ENCODE data around the gene ATP2B2. TPM values are rescaled to one million over a fixed set of nuclear protein-coding genes. Genes with fewer than 3 reads are reported as not detected.
A peak's percentile ranks its signal among the peaks of the same experiment; 100 is the strongest.

ATP2B2 gene
- total RNA-seq, 2 experiments from 2014 or later, result 0.06 TPM; not detected in 1

- no TSS peak for BruUV-seq (replicated peaks)
- no peak for DNase-seq (ENCODE audit: low spot score)
- Histone ChIP-seq H3K4me1 (ENCODE audit: insufficient read depth, low read length, poor library complexity, severe bottlenecking) (peaks cover 100% of the 10 kb centered on the region), H3K79me2 (ENCODE audit: insufficient read depth, low read depth, low read length) (no peaks in the 10 kb centered on the region), H3K36me3 (ENCODE audit: insufficient read depth, low read length) (no peaks in the 10 kb centered on the region), H3K9me2 (ENCODE audit: insufficient read depth, low read length) (no peaks in the 10 kb centered on the region), H3K27ac (ENCODE audit: low read depth, low read length, poor library complexity, severe bottlenecking) (peak overlapping the region; percentile 97), H3K9me3 (ENCODE audit: low read length) (no peaks in the 10 kb centered on the region), H4K20me1 (ENCODE audit: insufficient read depth, low read length) (no peaks in the 10 kb centered on the region), H2AFZ (ENCODE audit: low read length) (no peak overlapping the region), H3K4me3 (ENCODE audit: low read depth, low read length, poor library complexity, severe bottlenecking) (no peak overlapping the region), H3K4me2 (ENCODE audit: low read length) (peak overlapping the region; percentile 73; the same call in 1 of the 2 replicates)
- ChIA-PET CTCF (ENCODE audit: unreplicated experiment) (interaction anchor here (0.8 kb wide), 1 partner anchor 35 kb away, joined by 3 read pairs; no protein-coding TSS in a partner anchor), POLR2A (interaction anchor here (0.5 to 0.6 kb wide), 2 partner anchors 1269 to 1702 kb away, joined by 3 to 4 read pairs; no protein-coding TSS in a partner anchor)
- no peak for TF ChIP-seq EZH2phosphoT487 (IDR thresholded peaks at IDR 0.05; ENCODE audit: borderline replicate concordance, low read depth, low read length)
- no peak for TF ChIP-seq CTCF (conservative IDR thresholded peaks at IDR 0.05; ENCODE audit: low read length)
- intact Hi-C loops (cut with micrococcal nuclease; ENCODE audit: unreplicated experiment), result loop anchor here (10.0 kb wide), 1 partner anchor 638 kb away; no protein-coding TSS in a partner anchor
These were observed 112.4 kb downstream of the ATP2B2 start for GRCh38 chr3:10392906-10393461.

- Histone ChIP-seq H3K4me3 (ENCODE audit: low read depth, low read length, poor library complexity, severe bottlenecking) (no peak overlapping the region), H2AFZ (ENCODE audit: low read length) (no peak overlapping the region), H3K27ac (ENCODE audit: low read depth, low read length, poor library complexity, severe bottlenecking) (peak overlapping the region; percentile 97), H3K4me1 (ENCODE audit: insufficient read depth, low read length, poor library complexity, severe bottlenecking) (peaks cover 100% of the 10 kb centered on the region), H3K9me3 (ENCODE audit: low read length) (no peaks in the 10 kb centered on the region), H3K9me2 (ENCODE audit: insufficient read depth, low read length) (no peaks in the 10 kb centered on the region), H3K4me2 (ENCODE audit: low read length) (peak overlapping the region; percentile 73; the same call in 1 of the 2 replicates), H3K79me2 (ENCODE audit: insufficient read depth, low read depth, low read length) (no peaks in the 10 kb centered on the region), H4K20me1 (ENCODE audit: insufficient read depth, low read length) (no peaks in the 10 kb centered on the region), H3K36me3 (ENCODE audit: insufficient read depth, low read length) (no peaks in the 10 kb centered on the region)
- TF ChIP-seq CTCF (conservative IDR thresholded peaks at IDR 0.05; ENCODE audit: low read length), result peak; percentile 61
- TF ChIP-seq EZH2phosphoT487 (IDR thresholded peaks at IDR 0.05; ENCODE audit: borderline replicate concordance, low read depth, low read length), result no peak
- DNase-seq (ENCODE audit: low spot score), result peak; percentile 42
- no TSS peak for BruUV-seq (replicated peaks)
- CTCF ChIA-PET (ENCODE audit: unreplicated experiment), result interaction anchor here (0.8 kb wide), 1 partner anchor 35 kb away, joined by 3 read pairs; no protein-coding TSS in a partner anchor
- intact Hi-C loops (cut with micrococcal nuclease; ENCODE audit: unreplicated experiment), result loop anchor here (10.0 kb wide), 1 partner anchor 637 kb away; no protein-coding TSS in a partner anchor
- POLR2A ChIA-PET, result interaction anchor here (0.6 kb wide), 2 partner anchors 65 to 1703 kb away, joined by 3 read pairs; no protein-coding TSS in a partner anchor
These were observed 113.1 kb downstream of the ATP2B2 start for GRCh38 chr3:10392244-10392643.

GRCh38 chr3:10391391-10391790 is 114.0 kb downstream of the ATP2B2 start:
- no TSS peak for BruUV-seq (replicated peaks)
- H3K9me2 ChIP-seq (ENCODE audit: insufficient read depth, low read length), result no peaks in the 10 kb centered on the region
- H3K27ac ChIP-seq (ENCODE audit: low read depth, low read length, poor library complexity, severe bottlenecking), result peak overlapping the region; percentile 97
- H3K4me3 ChIP-seq (ENCODE audit: low read depth, low read length, poor library complexity, severe bottlenecking), result no peak overlapping the region
- no peaks in the 10 kb centered on the region for H3K9me3 ChIP-seq (ENCODE audit: low read length)
- no peaks in the 10 kb centered on the region for H3K36me3 ChIP-seq (ENCODE audit: insufficient read depth, low read length)
- intact Hi-C loops (cut with micrococcal nuclease; ENCODE audit: unreplicated experiment), result loop anchor here (2.0 to 10.0 kb wide), 2 partner anchors 47 to 637 kb away; no protein-coding TSS in a partner anchor
- peak overlapping the region; percentile 73 for H3K4me2 ChIP-seq (ENCODE audit: low read length)
- TF ChIP-seq EZH2phosphoT487 (IDR thresholded peaks at IDR 0.05; ENCODE audit: borderline replicate concordance, low read depth, low read length) (no peak), CTCF (conservative IDR thresholded peaks at IDR 0.05; ENCODE audit: low read length) (no peak)
- H3K4me1 ChIP-seq (ENCODE audit: insufficient read depth, low read length, poor library complexity, severe bottlenecking), result peaks cover 100% of the 10 kb centered on the region
- POLR2A ChIA-PET, result interaction anchor here (1.3 to 1.6 kb wide), 2 partner anchors 8 to 17 kb away, joined by 3 to 4 read pairs; no protein-coding TSS in a partner anchor
- peak overlapping the region; percentile 24; the same call in 1 of the 2 replicates for H2AFZ ChIP-seq (ENCODE audit: low read length)
- H3K79me2 ChIP-seq (ENCODE audit: insufficient read depth, low read depth, low read length), result no peaks in the 10 kb centered on the region
- H4K20me1 ChIP-seq (ENCODE audit: insufficient read depth, low read length), result no peaks in the 10 kb centered on the region
- CTCF ChIA-PET (ENCODE audit: unreplicated experiment), result no interaction called here
- no peak for DNase-seq (ENCODE audit: low spot score)
